ENCODE measurements around the gene FMN2.

Gene FMN2

GRCh38 chr1:240192851-240193250, 101.2 kb downstream of the FMN2 start:
- in situ Hi-C loops (cut with MboI; ENCODE audit: low sequenced_read_pairs) = no loop called here

- in situ Hi-C loops (cut with MboI; ENCODE audit: low sequenced_read_pairs) = no loop called here
These were observed 102.0 kb downstream of the FMN2 start for GRCh38 chr1:240193679-240194078.

GRCh38 chr1:240194120-240194519, 102.4 kb downstream of the FMN2 start:
- in situ Hi-C loops (cut with MboI; ENCODE audit: low sequenced_read_pairs) = no loop called here

- in situ Hi-C loops (cut with MboI; ENCODE audit: low sequenced_read_pairs) = no loop called here
These were observed 106.7 kb downstream of the FMN2 start for GRCh38 chr1:240198376-240198775.

- in situ Hi-C loops (cut with MboI; ENCODE audit: low sequenced_read_pairs) = no loop called here
These were observed 108.3 kb downstream of the FMN2 start for GRCh38 chr1:240199758-240200645.

GRCh38 chr1:240201931-240202330, 110.2 kb downstream of the FMN2 start:
- in situ Hi-C loops (cut with MboI; ENCODE audit: low sequenced_read_pairs) = no loop called here

- in situ Hi-C loops (cut with MboI; ENCODE audit: low sequenced_read_pairs) = no loop called here
These were observed 115.5 kb downstream of the FMN2 start for GRCh38 chr1:240207073-240207709.

- in situ Hi-C loops (cut with MboI; ENCODE audit: low sequenced_read_pairs) = no loop called here
These were observed 118.3 kb downstream of the FMN2 start for GRCh38 chr1:240210026-240210425.

GRCh38 chr1:240212556-240212955, 120.9 kb downstream of the FMN2 start:
- in situ Hi-C loops (cut with MboI; ENCODE audit: low sequenced_read_pairs) = no loop called here

- in situ Hi-C loops (cut with MboI; ENCODE audit: low sequenced_read_pairs) = no loop called here
These were observed 125.7 kb downstream of the FMN2 start for GRCh38 chr1:240217403-240217802.

- in situ Hi-C loops (cut with MboI; ENCODE audit: low sequenced_read_pairs) = no loop called here
These were observed 127.4 kb downstream of the FMN2 start for GRCh38 chr1:240219104-240219503.

GRCh38 chr1:240226102-240226501, 134.4 kb downstream of the FMN2 start:
- in situ Hi-C loops (cut with MboI; ENCODE audit: low sequenced_read_pairs) = no loop called here

GRCh38 chr1:240230816-240231215, 139.1 kb downstream of the FMN2 start:
- in situ Hi-C loops (cut with MboI; ENCODE audit: low sequenced_read_pairs) = no loop called here

- in situ Hi-C loops (cut with MboI; ENCODE audit: low sequenced_read_pairs) = no loop called here
These were observed 140.8 kb downstream of the FMN2 start for GRCh38 chr1:240232530-240232929.

- in situ Hi-C loops (cut with MboI; ENCODE audit: low sequenced_read_pairs) = no loop called here
These were observed 143.0 kb downstream of the FMN2 start for GRCh38 chr1:240234485-240235210.

- in situ Hi-C loops (cut with MboI; ENCODE audit: low sequenced_read_pairs) = no loop called here
These were observed 144.0 kb downstream of the FMN2 start for GRCh38 chr1:240235521-240236288.

- in situ Hi-C loops (cut with MboI; ENCODE audit: low sequenced_read_pairs) = no loop called here
These were observed 145.6 kb downstream of the FMN2 start for GRCh38 chr1:240237305-240237721.

GRCh38 chr1:240239309-240239708, 147.6 kb downstream of the FMN2 start:
- in situ Hi-C loops (cut with MboI; ENCODE audit: low sequenced_read_pairs) = no loop called here

GRCh38 chr1:240241278-240241677, 149.6 kb downstream of the FMN2 start:
- in situ Hi-C loops (cut with MboI; ENCODE audit: low sequenced_read_pairs) = no loop called here

GRCh38 chr1:240242601-240243144, 151.0 kb downstream of the FMN2 start:
- in situ Hi-C loops (cut with MboI; ENCODE audit: low sequenced_read_pairs) = no loop called here
